ENCODE data around the gene AGXT. TPM values are rescaled to one million over a fixed set of nuclear protein-coding genes. Genes with fewer than 3 reads are reported as not detected.

AGXT gene
- total RNA-seq, 1 experiment from 2014 or later: 0.34 TPM

GRCh38 chr2:240820607-240821428, 47.8 kb upstream of the AGXT start:
- no peak for TF ChIP-seq ZFX (IDR thresholded peaks at IDR 0.05)
- H3K9me2 ChIP-seq (ENCODE audit: insufficient read depth): no peaks in the 10 kb centered on the region
- no peaks in the 10 kb centered on the region for H4K20me1 ChIP-seq (ENCODE audit: insufficient read depth)
- ChIA-PET RAD21 (ENCODE audit: low non-redundant PET in 1 of 2, low total read pairs in 2 of 2, uncharacterized antibody in 2 of 2, unreplicated experiment in 2 of 2) (no interaction called here), CTCF (no interaction called here), POLR2A (no interaction called here)
- no peaks in the 10 kb centered on the region for H3K9me3 ChIP-seq (ENCODE audit: control insufficient read depth in 1 of 2, insufficient read depth in 1 of 2, low read depth in 1 of 2, low read length in 2 of 2)
- H3K4me2 ChIP-seq (ENCODE audit: low read length): no peak overlapping the region
- H3K36me3 ChIP-seq (ENCODE audit: control insufficient read depth in 1 of 2, insufficient read depth in 2 of 2, low read length in 2 of 2): no peaks in the 10 kb centered on the region
- intact Hi-C loops (cut with micrococcal nuclease): no loop called here
- no peak overlapping the region for H3K9ac ChIP-seq (ENCODE audit: low read length)
- H3K4me3 ChIP-seq (replicated peaks in 1 of 2; ENCODE audit: low read depth in 1 of 2, low read length in 2 of 2): no peak overlapping the region
- no peaks in the 10 kb centered on the region for H3K27me3 ChIP-seq (ENCODE audit: insufficient read depth, low read length)
- H2AFZ ChIP-seq (ENCODE audit: low read depth, low read length, poor library complexity, severe bottlenecking): no peak overlapping the region
- no TSS peak for BruUV-seq (replicated peaks)
- no peaks in the 10 kb centered on the region for H3K79me2 ChIP-seq (ENCODE audit: insufficient read depth, low read length)
- no peak overlapping the region for H3K27ac ChIP-seq (ENCODE audit: low read depth, low read length)
- no peaks in the 10 kb centered on the region for H3K4me1 ChIP-seq (ENCODE audit: control insufficient read depth in 1 of 2, insufficient read depth in 2 of 2, low read length in 2 of 2)
- no peak for ATAC-seq
- no peak for DNase-seq (ENCODE audit: low read depth, low spot score)

- Histone ChIP-seq H3K9me2 (ENCODE audit: insufficient read depth) (no peaks in the 10 kb centered on the region), H3K27me3 (ENCODE audit: insufficient read depth, low read length) (no peaks in the 10 kb centered on the region), H3K79me2 (ENCODE audit: insufficient read depth, low read length) (no peaks in the 10 kb centered on the region), H4K20me1 (ENCODE audit: insufficient read depth) (no peaks in the 10 kb centered on the region), H3K4me1 (ENCODE audit: control insufficient read depth in 1 of 2, insufficient read depth in 2 of 2, low read length in 2 of 2) (no peaks in the 10 kb centered on the region), H3K27ac (ENCODE audit: low read depth, low read length) (no peak overlapping the region), H3K36me3 (ENCODE audit: control insufficient read depth in 1 of 2, insufficient read depth in 2 of 2, low read length in 2 of 2) (no peaks in the 10 kb centered on the region), H3K9ac (ENCODE audit: low read length) (no peak overlapping the region), H3K4me3 (replicated peaks in 1 of 2; ENCODE audit: low read depth in 1 of 2, low read length in 2 of 2) (no peak overlapping the region), H3K9me3 (ENCODE audit: control insufficient read depth in 1 of 2, insufficient read depth in 1 of 2, low read depth in 1 of 2, low read length in 2 of 2) (no peaks in the 10 kb centered on the region), H3K4me2 (ENCODE audit: low read length) (no peak overlapping the region), H2AFZ (ENCODE audit: low read depth, low read length, poor library complexity, severe bottlenecking) (no peak overlapping the region)
- CTCF ChIA-PET: no interaction called here
- POLR2A ChIA-PET: no interaction called here
- RAD21 ChIA-PET (ENCODE audit: low non-redundant PET in 1 of 2, low total read pairs in 2 of 2, uncharacterized antibody in 2 of 2, unreplicated experiment in 2 of 2): no interaction called here
- TF ChIP-seq SIN3A (IDR thresholded peaks at IDR 0.05; ENCODE audit: low read depth): no peak
- no peak for TF ChIP-seq TCF7L2 (IDR thresholded peaks at IDR 0.05; ENCODE audit: borderline replicate concordance, extremely low read depth, insufficient read depth, insufficient read length)
- TF ChIP-seq SRF (IDR thresholded peaks at IDR 0.05; ENCODE audit: low read depth): no peak
- no peak for TF ChIP-seq CBX3 (IDR thresholded peaks at IDR 0.05; ENCODE audit: low read depth)
- TF ChIP-seq CTCF (IDR thresholded peaks at IDR 0.05 in 2 of 3, conservative IDR thresholded peaks at IDR 0.05 in 1 of 3; ENCODE audit: borderline replicate concordance in 1 of 3, insufficient read depth in 1 of 3, low read depth in 2 of 3, low read length in 2 of 3): no peak
- TF ChIP-seq REST (IDR thresholded peaks at IDR 0.05; ENCODE audit: low read depth): no peak
- TF ChIP-seq ZFX (IDR thresholded peaks at IDR 0.05): no peak
- TF ChIP-seq POLR2A (IDR thresholded peaks at IDR 0.05; ENCODE audit: borderline replicate concordance, extremely low read depth, insufficient read depth, insufficient read length): no peak
- no peak for TF ChIP-seq ZNF274 (IDR thresholded peaks at IDR 0.05; ENCODE audit: low read depth, low read length)
- TF ChIP-seq SP1 (IDR thresholded peaks at IDR 0.05; ENCODE audit: low read depth): no peak
- no peak for TF ChIP-seq MAX (IDR thresholded peaks at IDR 0.05)
- no peak for TF ChIP-seq ATF3 (IDR thresholded peaks at IDR 0.05)
- TF ChIP-seq RAD21 (IDR thresholded peaks at IDR 0.05; ENCODE audit: low read depth): no peak
- no peak for TF ChIP-seq YY1 (IDR thresholded peaks at IDR 0.05; ENCODE audit: extremely low read depth, insufficient replicate concordance, low read depth, low read length)
- TF ChIP-seq JUND (IDR thresholded peaks at IDR 0.05): no peak
- no peak for TF ChIP-seq FOSL1 (IDR thresholded peaks at IDR 0.05; ENCODE audit: low read depth)
- no peak for ATAC-seq
- intact Hi-C loops (cut with micrococcal nuclease): no loop called here
- no peak for DNase-seq (ENCODE audit: low read depth, low spot score)
- BruUV-seq (replicated peaks): no TSS peak
Measured at GRCh38 chr2:240821429-240821778, 47.2 kb upstream of the AGXT start.
